ENCODE data around the gene CD207. TPM values are rescaled to one million over a fixed set of nuclear protein-coding genes. Genes with fewer than 3 reads are reported as not detected.

Gene CD207
- not detected in 2 replicates for total RNA-seq

DNA sequence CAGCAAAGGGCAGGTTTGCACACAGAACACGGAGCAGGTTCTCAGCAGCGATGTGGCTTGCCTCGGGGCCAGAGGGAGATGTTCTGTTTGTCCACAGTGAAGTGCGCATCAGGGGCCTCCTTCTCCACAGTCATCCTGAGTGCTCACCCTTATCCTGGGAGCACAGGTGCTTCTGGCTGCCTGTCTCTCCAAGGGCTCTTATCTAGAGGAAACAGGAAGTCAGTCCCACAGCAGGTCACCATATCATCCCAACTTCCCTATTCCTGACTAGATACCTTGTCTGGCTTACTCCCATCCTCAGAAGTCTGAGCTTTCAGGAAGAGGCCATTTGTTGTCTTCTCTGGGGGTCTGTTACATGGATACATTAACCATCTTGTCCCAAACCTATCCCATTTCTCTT, at the start of gene CD207:
Gene CD207 (minus strand): TSS at position 174 of the 400 bp plus-strand sequence. CDS start 40 bp downstream, at position 134.

DNA sequence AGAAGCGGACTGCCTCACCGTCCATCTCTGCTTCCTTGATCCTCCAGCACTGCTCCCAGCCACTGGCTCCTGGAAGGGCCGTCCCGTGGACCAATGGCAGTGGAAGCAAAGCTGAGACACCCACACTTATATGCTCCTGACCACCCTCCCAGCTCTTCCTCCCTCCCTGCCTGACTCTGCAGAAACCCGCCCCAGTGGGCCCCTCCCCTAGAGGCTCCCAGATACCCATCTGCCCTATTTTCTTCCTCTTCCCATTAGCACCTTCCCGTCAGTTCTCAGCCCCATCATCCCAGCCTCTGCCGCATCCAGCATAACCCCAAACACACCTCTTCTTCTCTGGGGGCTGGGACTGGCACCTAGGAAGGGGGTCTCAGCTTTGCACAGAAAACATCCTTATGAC, 15.1 kb downstream of the CD207 start, which contains the start of gene CLEC4F:
Gene CLEC4F (minus strand): TSS at position 101 of the 400 bp plus-strand sequence. CDS start 76 bp downstream, at position 25.

DNA sequence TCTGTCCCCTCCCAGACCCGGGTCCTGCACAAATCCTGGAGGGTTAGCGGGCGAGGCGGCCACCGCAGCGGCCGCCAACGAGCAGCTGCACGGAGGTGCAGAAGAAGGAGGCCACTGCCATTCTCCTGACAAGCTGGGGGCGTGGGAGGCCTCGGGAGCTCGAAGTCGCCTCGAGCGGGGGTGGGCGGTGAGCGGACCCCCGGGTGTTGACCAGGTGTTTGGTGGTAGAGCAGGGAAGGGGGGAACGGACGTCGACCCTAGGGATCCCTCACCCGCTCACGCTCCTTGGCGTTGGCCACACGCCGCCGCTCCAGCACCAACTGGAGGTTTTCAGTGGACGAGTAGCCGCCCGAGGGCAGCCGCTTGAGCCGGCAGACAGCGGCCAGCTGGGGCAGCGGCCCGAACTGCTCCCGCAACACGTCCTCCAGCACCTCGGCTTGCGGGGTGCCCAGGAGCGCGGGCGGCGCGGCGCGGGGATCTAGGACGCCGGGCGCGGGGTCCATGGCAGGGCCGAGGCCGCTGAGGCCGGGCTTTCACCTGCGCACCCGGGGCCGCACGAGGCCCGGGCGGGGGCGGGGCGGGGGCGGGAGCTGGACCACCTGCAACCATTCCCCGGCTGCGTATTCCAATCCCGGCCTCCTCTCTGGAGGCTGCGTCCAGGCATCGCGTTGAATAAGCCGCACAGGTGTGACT, 45.3 kb downstream of the CD207 start, which contains the start of gene FIGLA:
Gene FIGLA (minus strand): TSS at position 508 of the 693 bp plus-strand sequence. CDS start 5 bp downstream, at position 503.

Other genes with a start within 250 kb of the CD207 start
- gene ADD2, start 67.6 kb downstream of the CD207 start, total RNA-seq: 3.4 and 5.2 TPM in 2 replicates
- gene FIGLA, start 45.2 kb downstream of the CD207 start, total RNA-seq: not detected in 2 replicates
- not detected in 2 replicates for gene CLEC4F, start 15.2 kb downstream of the CD207 start, total RNA-seq
- 0.38 TPM in 1 of 2 replicates, not detected in the other for gene VAX2, start 64.8 kb upstream of the CD207 start, total RNA-seq
- gene ATP6V1B1, start 100.1 kb upstream of the CD207 start, total RNA-seq: 0.51 TPM in 1 of 2 replicates, not detected in the other
- 1.8 TPM in 2 replicates for gene ANKRD53, start 142.8 kb upstream of the CD207 start, total RNA-seq
- gene TEX261, start 159.1 kb upstream of the CD207 start, total RNA-seq: 27.6 and 32.3 TPM in 2 replicates
- gene NAGK, start 232.8 kb upstream of the CD207 start, total RNA-seq: 84.0 and 91.7 TPM in 2 replicates